GM19099 (cell line): ENCODE results near the gene C8G.

Source experiments
- POLR2A ChIP-seq: IDR thresholded peaks from 3 replicates; pipeline ENCODE4 v1.6.1; 2011; ENCODE audit warnings: low read depth; ENCODE audit not compliant: insufficient read length; ENCODE audit errors: extremely low read depth

The C8G gene

GRCh38 chr9:136951541-136952320, 6.7 kb downstream of the C8G start, which contains the start of gene LCN12:
Gene LCN12, plus strand, starts transcription at chr9:136952273. Its CDS starts 55 bp downstream, at chr9:136952328.
- no peak for TF ChIP-seq POLR2A

- no peak for TF ChIP-seq POLR2A
Observed at GRCh38 chr9:136952321-136952850, 7.3 kb downstream of the C8G start.

- no peak for TF ChIP-seq POLR2A
Observed at GRCh38 chr9:136952876-136953770, 8.1 kb downstream of the C8G start.

GRCh38 chr9:136953771-136954269, 8.8 kb downstream of the C8G start:
- TF ChIP-seq POLR2A = no peak

GRCh38 chr9:136954270-136955083, 9.4 kb downstream of the C8G start:
- TF ChIP-seq POLR2A = no peak

- no peak for TF ChIP-seq POLR2A
Observed at GRCh38 chr9:136955202-136955942, 10.3 kb downstream of the C8G start.

- no peak for TF ChIP-seq POLR2A
Observed at GRCh38 chr9:136955943-136956335, 10.9 kb downstream of the C8G start.

GRCh38 chr9:136956604-136957003, 11.6 kb downstream of the C8G start:
- TF ChIP-seq POLR2A = no peak

- no peak for TF ChIP-seq POLR2A
Observed at GRCh38 chr9:136957461-136957860, 12.4 kb downstream of the C8G start.

- no peak for TF ChIP-seq POLR2A
Observed at GRCh38 chr9:136957901-136958300, 12.9 kb downstream of the C8G start.

GRCh38 chr9:136958473-136958872, 13.4 kb downstream of the C8G start:
- TF ChIP-seq POLR2A = no peak

GRCh38 chr9:136958898-136959850, 14.1 kb downstream of the C8G start:
- TF ChIP-seq POLR2A = no peak

GRCh38 chr9:136960212-136960937, 15.3 kb downstream of the C8G start:
- no peak for TF ChIP-seq POLR2A

- TF ChIP-seq POLR2A = no peak
Observed at GRCh38 chr9:136960938-136961275, 15.9 kb downstream of the C8G start.
